ENCODE measurements around the gene ODAPH.

GRCh38 chr4:75612306-75612705 lies 56.4 kb downstream of the ODAPH start:
- no peak for TF ChIP-seq CTCF (IDR thresholded peaks at IDR 0.05; ENCODE audit: low read depth, low read length)
- no peak for TF ChIP-seq POLR2A (IDR thresholded peaks at IDR 0.05; ENCODE audit: extremely low read depth, insufficient read length)
- TF ChIP-seq MAX (IDR thresholded peaks at IDR 0.05; ENCODE audit: low read depth, low read length) = no peak
- TF ChIP-seq MYC (IDR thresholded peaks at IDR 0.05; ENCODE audit: low read depth, low read length) = no peak
